GM21390 (cell line): ENCODE measurements around the gene IFT27.

Experiments used
- ATAC-seq: cut with Tn5 transposase; IDR thresholded peaks from one replicate; pipeline ENCODE4 v1.9.1; 2021; ENCODE audit not compliant: unreplicated experiment

Gene IFT27

GRCh38 chr22:36797374-36797773 is 21.5 kb upstream of the IFT27 start:
- ATAC-seq, result no peak

- ATAC-seq, result no peak
These were observed 20.7 kb upstream of the IFT27 start for GRCh38 chr22:36796552-36797175.

DNA sequence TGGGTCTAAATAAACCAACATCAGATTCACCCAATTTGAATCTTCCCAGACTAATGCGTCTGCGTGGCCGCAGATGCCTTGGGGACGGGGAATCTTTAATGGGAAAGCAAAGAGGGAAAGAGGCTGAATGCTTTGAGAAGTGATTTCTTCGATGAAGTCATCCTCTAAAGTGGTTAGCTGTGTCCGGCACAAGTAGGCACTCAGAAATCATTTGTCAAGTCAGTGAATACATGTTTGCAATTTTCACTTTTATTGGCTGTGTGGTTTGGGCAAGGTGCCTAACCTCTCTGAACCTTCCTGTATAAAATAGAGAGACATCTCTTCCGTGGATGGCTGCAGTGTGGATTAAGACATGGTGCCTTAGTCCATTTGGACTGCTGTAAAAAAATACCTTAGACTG is 19.7 kb upstream of the IFT27 start:
- no peak for ATAC-seq

DNA sequence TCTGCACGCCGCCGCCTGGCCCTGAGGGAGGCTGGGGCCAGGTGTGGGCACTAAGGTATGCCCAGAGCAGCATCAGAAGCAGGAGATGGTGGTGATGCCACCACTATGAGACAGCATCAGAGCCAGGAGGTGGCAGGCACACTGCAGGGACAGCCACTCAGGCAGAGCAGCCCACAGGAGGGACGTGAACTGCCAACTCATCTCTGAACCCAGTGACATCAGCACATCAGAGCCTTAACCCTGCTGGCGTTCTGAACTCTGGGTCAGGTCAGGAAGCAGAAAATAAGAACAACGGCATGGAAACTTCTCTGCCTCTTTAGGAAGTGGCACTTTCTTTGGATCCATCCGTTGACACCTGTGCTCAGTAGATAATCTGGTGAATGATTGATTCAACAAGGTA is 14.7 kb upstream of the IFT27 start:
- no peak for ATAC-seq

GRCh38 chr22:36787204-36787988 is 11.5 kb upstream of the IFT27 start:
- ATAC-seq, result no peak

DNA sequence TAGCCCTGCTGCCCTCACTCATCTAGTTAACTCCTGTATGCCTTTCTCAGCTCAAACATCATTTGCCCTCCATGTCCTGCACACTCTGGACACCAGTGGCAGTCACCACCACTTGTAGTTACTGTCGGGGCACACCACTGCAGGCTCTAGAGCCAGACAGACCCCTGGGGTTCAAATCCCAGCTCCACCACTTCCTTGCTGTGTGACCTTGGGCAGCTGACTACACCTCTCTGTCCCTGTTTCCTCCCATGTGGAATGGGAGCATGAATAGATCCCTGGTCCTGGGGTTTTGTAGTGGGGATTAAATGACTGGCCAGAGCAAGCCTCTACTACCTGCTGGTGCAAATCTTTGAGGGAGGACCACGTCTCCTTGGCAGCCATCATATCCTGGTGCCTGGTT is 7.8 kb upstream of the IFT27 start:
- ATAC-seq, result no peak

GRCh38 chr22:36781656-36782627 is 6.0 kb upstream of the IFT27 start:
- no peak for ATAC-seq

GRCh38 chr22:36778020-36778419 is 2.1 kb upstream of the IFT27 start:
- ATAC-seq, result no peak

- ATAC-seq, result no peak
These were observed 803 bp upstream of the IFT27 start for GRCh38 chr22:36776722-36777121.

- ATAC-seq, result no peak
These were observed 344 bp downstream of the IFT27 start for GRCh38 chr22:36775586-36775963.

DNA sequence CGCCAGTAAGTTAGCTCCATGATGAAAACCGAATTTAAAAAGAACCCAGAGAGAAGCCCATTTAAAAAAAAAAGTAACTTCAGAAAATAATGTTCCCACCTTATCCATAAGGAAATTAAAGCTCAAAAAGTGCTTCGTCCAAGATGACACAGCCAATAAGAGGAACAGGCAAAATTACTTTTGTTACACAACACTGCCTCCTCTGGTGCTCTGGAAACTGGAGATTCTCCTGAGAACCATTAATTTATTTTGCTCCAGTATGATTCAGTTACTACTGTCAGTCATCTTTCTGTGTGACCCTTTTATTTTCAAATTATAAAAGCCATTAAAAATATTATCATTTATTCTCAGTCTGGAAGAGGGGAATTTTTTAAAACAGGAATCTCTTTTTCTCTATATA is 2.0 kb downstream of the IFT27 start:
- ATAC-seq, result no peak

- ATAC-seq, result no peak
These were observed 3.5 kb downstream of the IFT27 start for GRCh38 chr22:36772451-36772850.

GRCh38 chr22:36771356-36772063 is 4.4 kb downstream of the IFT27 start:
- no peak for ATAC-seq

DNA sequence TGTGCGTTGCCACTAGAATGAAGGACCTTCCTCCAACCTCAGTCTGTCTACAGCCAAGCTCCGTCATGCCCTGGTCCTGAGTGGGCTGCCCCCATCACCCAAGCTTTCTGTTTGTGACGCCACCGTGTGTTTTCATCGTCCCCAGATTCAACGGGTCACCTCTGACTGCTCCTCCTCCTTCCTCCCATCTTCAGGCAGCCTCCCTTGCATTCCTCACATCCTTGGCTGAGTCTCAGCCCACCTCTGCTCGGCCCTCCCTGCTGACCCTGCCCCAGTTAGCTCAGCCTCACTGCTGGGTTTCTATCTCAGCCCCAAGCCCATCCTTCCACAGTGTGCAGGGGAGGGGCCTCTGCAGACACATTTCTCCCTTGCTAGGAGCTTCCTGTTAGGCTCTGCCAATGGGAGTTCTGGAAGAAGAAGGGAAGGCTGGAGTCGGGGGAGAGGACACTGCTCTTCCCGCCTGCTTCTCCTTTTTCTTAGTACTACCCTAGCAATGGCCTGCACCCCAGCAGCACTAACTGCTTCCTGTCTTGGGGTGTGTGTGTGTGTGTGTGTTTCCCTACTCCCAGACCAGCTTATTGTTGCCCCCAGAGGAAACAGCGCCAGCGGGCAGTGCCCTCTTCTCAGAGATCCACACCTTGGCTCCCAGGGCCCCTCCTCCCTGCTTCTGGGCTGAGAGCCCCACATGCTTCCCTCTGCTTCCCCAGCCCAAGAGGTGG is 5.2 kb downstream of the IFT27 start:
- ATAC-seq, result no peak

DNA sequence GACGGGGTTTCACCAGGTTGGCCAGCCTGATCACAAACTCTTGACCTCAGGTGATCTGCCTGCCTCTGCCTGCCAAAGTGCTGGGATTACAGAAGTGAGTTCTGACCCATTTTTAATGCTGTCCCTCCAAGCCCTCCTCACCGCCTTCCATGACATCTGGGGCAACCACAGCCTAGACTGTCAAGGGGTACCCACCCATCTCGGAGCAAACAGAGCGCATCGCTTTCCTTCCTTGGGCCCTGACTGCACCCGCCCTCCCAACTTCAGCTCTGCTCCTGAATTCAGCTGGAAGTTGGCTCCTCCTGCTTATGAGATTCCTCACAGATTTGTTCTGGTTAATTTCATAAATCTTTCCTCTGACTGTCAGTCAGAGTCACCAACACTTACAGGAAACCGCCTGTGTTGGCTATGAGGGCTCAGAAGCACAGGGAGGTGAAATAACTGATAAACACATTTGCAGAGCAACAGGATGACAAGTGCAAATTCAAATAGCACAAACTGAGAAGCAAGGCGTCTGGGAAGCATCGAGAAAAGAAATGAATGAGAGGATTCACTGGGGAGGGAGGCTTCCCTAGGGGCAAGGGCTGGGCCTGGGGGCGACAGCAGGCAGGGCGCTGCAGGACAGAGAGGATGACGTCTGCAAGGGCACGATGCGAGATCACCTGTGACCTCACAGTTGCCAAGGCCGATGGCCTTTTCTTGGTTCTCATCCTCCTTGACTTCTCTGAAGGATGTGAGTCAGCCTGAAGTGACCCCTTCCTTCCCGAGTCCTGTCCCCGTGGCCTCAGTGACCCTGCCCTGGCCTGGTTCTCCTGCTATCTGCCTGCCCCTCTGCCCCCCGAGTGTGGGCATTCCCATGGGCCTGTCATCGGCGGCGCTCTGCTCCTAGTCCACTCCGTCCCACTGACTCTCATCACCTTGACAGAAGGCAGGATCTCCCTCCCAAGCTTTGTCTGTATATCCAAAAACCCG is 6.1 kb downstream of the IFT27 start:
- no peak for ATAC-seq

GRCh38 chr22:36768616-36769015 is 7.3 kb downstream of the IFT27 start:
- ATAC-seq, result no peak

DNA sequence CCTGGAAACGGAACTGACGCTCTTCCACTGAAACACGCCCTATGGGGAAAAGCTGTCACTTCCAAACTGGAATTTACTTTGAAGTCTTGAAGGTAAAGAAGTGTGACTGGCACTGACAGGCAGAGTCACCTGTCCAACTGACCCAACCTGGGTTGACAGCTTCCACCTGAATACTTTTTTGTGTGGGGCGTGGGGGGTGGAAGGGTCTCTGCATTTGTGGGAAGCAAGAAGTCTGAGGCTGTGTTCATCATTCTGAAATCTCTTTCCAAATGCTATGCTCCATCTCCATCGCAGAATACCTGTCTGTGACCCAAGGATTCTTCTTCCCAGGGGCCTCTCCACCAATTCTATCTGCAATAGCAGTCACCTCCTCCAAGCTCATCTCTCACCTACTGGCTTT is 7.8 kb downstream of the IFT27 start:
- no peak for ATAC-seq

GRCh38 chr22:36767035-36767775 is 8.7 kb downstream of the IFT27 start:
- ATAC-seq, result no peak
